ENCODE measurements around the gene TMEM247. TPM values are rescaled to one million over a fixed set of nuclear protein-coding genes. Genes with fewer than 3 reads are reported as not detected.

TMEM247 gene
- total RNA-seq, 2 donors from 2014 or later: not detected

DNA sequence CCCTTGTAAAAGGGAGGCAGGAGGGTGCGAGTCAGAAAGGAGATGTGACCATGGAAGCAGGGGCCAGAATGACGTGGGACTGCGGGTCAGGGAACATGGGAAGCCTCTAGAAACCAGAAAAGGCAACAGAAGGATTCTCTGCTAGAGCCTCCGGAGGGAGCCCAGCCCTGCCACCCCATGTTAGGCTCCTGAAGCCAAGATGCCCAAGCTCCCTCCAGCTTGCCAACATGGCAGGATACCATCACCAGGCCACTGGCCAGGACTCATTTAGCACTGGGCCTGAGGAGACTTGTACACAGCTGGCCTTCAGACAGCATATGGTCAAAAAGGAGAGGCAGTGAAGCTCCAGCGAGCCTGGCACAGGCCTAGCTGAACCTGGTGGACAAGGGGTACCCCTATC lies 5.6 kb downstream of the TMEM247 start:
- peaks cover 28% of the 10 kb centered on the region for H3K27me3 Mint-ChIP-seq
- ATAC-seq (no peak), DNase-seq (no peak)
- H3K36me3 Mint-ChIP-seq (ENCODE audit: low read depth): no peaks in the 10 kb centered on the region
- no peak overlapping the region for H3K27ac Mint-ChIP-seq
- H3K9me3 ChIP-seq (ENCODE audit: control insufficient read depth, low read length, poor library complexity, severe bottlenecking): no peaks in the 10 kb centered on the region
- no peaks in the 10 kb centered on the region for H3K4me1 Mint-ChIP-seq
- H3K4me3 Mint-ChIP-seq: no peak overlapping the region

DNA sequence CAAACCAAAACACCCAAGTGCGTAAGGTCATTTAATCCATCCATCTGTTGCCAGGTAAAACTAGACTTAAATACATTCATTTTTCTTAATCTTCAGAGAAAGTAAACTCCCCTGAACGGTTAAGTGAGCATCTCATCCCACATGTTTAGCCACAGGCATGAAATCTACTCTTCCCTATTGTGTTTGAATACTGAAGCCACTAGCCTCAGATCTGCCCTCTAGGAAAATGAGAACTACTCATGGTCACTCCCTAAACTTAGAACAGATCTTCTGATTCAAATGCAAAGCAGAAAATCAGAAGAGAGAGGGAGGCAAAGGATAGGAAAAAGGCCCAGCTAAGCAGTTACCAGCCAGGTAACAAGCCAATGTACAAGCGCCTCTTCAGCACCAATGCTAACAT lies 7.1 kb downstream of the TMEM247 start:
- Mint-ChIP-seq H3K27me3 (peaks cover 28% of the 10 kb centered on the region), H3K4me1 (no peaks in the 10 kb centered on the region), H3K27ac (no peak overlapping the region), H3K36me3 (ENCODE audit: low read depth) (no peaks in the 10 kb centered on the region), H3K4me3 (no peak overlapping the region)
- no peaks in the 10 kb centered on the region for H3K9me3 ChIP-seq (ENCODE audit: control insufficient read depth, low read length, poor library complexity, severe bottlenecking)
- no peak for ATAC-seq
- DNase-seq: no peak

DNA sequence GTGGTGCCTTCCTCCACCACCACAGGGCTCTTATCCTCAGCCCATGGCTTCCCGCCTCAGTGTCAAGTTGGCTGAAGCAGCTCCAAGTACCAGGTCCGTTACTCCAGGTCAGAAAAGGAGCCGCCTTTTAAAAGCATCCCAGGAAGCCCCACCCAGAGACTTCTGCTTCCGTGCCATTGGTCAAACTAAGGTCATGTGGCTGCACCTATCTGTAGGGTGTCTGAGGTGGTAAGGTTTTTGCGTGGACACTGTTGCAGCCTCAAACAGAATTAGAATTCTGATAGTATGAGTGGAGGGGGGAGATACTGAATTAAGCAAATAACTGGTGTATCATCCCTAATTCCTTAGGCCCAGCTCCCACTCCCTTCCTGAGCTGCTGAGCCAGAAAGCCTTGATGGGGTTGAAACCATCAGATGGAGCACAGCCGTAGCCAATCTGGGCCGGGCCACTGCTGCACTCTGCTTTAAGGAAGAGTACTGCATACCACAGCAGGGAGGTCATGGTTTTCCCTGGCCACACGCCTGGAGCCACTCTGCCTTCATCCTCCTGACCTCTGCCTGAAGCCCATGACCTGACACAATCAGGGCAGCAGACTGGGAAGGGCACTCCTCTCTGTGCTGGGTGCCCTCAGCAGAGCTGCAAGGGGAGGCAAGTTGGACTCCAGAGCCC lies 8.4 kb downstream of the TMEM247 start:
- ATAC-seq: no peak
- H3K27ac Mint-ChIP-seq: no peak overlapping the region
- peaks cover 34% of the 10 kb centered on the region for H3K27me3 Mint-ChIP-seq
- H3K4me3 Mint-ChIP-seq: no peak overlapping the region
- H3K9me3 ChIP-seq (ENCODE audit: control insufficient read depth, low read length, poor library complexity, severe bottlenecking): no peaks in the 10 kb centered on the region
- H3K36me3 Mint-ChIP-seq (ENCODE audit: low read depth): no peaks in the 10 kb centered on the region
- H3K4me1 Mint-ChIP-seq: no peaks in the 10 kb centered on the region
- no peak for DNase-seq

DNA sequence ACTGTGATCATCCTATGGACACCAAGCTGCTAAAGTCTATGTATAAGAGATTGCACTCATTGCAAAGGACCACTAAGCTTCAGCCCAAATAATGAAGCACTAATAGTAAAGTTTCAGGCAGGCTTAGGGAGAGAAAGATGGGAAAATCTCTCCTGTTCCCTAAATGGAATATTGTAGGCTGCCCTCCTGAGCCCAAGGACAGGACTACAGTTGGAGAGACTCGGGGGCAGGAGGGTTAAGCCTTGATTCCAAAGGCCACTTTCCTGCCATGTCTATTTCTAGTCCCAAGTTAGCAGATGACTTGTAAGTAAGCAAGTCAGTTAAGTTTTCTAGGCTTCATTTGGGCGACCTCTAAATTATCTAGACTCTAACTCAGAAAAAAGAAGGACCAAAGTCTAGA lies 9.0 kb downstream of the TMEM247 start:
- ATAC-seq (no peak), DNase-seq (no peak)
- Mint-ChIP-seq H3K4me1 (peaks cover under 1% of the 10 kb centered on the region), H3K27ac (no peak overlapping the region), H3K4me3 (no peak overlapping the region), H3K27me3 (peaks cover 35% of the 10 kb centered on the region), H3K36me3 (ENCODE audit: low read depth) (no peaks in the 10 kb centered on the region)
- no peaks in the 10 kb centered on the region for H3K9me3 ChIP-seq (ENCODE audit: control insufficient read depth, low read length, poor library complexity, severe bottlenecking)

DNA sequence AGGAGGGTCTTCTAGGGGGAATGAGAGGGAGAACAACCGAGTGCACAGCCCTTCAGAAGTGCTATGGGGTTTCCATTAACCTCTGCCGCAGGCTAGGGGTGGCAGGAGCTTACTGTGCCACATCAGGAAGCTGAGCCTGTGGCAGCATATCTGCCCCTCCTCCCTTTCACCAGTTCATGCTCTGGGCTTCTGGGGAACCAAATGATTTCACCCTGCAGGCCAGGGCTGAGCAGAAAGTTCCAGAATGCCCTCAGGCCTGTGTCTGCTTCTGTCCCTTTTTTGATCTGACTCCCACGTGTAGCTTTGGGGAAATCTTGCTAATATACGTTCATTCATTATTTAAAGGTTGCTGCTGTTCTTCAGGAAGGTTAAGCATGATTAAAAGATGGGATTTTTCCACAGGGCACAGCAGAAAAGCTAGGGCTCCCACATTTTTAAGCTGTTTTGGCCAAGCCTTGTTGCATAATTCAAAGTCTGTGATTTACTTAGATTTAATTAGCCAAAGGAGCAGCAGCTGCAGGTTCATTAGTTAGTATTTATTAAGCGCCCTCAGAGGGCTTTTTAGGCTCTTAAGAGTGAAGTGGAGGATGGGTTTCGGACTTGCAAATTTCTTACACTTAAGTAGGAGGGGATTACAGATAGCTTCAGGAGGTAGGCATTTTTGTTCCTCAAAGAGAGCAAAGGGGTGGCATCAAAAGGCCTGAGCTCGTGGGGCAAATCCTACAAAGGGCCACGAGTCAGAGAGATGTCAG lies 10.2 kb downstream of the TMEM247 start:
- Mint-ChIP-seq H3K27me3 (peaks cover 31% of the 10 kb centered on the region), H3K4me3 (no peak overlapping the region), H3K4me1 (peaks cover 3% of the 10 kb centered on the region), H3K36me3 (ENCODE audit: low read depth) (no peaks in the 10 kb centered on the region), H3K27ac (peak overlapping the region; percentile 24)
- no peak for DNase-seq
- H3K9me3 ChIP-seq (ENCODE audit: control insufficient read depth, low read length, poor library complexity, severe bottlenecking): no peaks in the 10 kb centered on the region
- no peak for ATAC-seq

DNA sequence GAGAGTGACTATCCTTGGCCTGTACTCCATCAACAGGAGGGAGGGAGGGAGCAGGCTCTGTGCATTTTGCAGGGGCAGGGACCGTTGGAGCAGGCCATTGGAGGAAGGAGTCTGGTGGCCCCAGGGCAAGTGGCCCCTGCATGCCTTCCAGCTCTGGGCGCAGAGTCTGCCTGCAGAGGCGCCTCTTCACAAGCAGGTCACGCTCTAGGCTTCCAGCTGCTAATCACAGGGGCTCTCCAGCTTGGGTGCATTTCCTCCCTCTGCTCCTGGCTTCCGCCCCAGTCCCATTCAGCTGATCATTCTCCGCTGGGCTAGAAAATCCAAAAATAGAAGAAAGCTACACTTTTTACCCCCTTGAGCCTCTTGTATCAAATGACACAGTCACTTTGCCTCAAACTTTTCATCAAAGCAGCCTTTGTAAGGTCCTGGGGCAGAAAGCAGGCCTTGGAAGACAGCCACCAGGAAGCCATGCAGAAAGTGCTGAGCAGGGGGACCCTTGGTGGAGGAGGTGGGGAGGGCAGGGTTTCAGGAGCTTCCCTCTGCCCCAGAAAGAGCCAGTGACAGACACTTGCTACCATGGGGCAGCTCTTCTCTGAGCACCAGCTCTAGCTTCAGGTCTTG lies 11.3 kb downstream of the TMEM247 start:
- DNase-seq: no peak
- no peak overlapping the region for H3K4me3 Mint-ChIP-seq
- H3K27ac Mint-ChIP-seq: no peak overlapping the region
- no peaks in the 10 kb centered on the region for H3K36me3 Mint-ChIP-seq (ENCODE audit: low read depth)
- H3K27me3 Mint-ChIP-seq: peaks cover 25% of the 10 kb centered on the region
- H3K4me1 Mint-ChIP-seq: peaks cover 3% of the 10 kb centered on the region
- H3K9me3 ChIP-seq (ENCODE audit: control insufficient read depth, low read length, poor library complexity, severe bottlenecking): no peaks in the 10 kb centered on the region
- peak; percentile 41 for ATAC-seq

DNA sequence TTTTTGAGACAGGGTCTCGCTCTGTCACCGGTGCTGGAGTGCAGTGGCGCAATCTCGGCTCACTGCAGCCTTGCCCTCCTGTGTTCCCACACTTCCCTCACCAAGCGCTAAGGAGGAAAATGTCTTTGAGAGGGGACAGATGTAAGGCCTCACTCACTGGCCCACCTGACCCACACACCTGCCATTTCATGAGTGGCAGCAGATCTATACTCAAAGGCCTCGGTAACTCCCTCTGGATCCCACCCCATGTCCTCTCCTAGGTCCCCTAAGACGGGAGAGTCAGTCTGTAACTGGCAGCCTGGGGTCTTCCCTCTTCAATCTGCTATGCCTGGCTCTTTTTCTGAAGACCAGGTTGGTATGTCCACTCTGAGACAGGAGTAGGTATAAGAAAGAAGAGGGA lies 12.9 kb downstream of the TMEM247 start:
- H3K4me1 Mint-ChIP-seq: peaks cover 3% of the 10 kb centered on the region
- peak overlapping the region; percentile 56 for H3K27ac Mint-ChIP-seq
- H3K4me3 Mint-ChIP-seq: no peak overlapping the region
- DNase-seq: no peak
- no peaks in the 10 kb centered on the region for H3K9me3 ChIP-seq (ENCODE audit: control insufficient read depth, low read length, poor library complexity, severe bottlenecking)
- peaks cover 11% of the 10 kb centered on the region for H3K27me3 Mint-ChIP-seq
- no peak for ATAC-seq
- H3K36me3 Mint-ChIP-seq (ENCODE audit: low read depth): no peaks in the 10 kb centered on the region

DNA sequence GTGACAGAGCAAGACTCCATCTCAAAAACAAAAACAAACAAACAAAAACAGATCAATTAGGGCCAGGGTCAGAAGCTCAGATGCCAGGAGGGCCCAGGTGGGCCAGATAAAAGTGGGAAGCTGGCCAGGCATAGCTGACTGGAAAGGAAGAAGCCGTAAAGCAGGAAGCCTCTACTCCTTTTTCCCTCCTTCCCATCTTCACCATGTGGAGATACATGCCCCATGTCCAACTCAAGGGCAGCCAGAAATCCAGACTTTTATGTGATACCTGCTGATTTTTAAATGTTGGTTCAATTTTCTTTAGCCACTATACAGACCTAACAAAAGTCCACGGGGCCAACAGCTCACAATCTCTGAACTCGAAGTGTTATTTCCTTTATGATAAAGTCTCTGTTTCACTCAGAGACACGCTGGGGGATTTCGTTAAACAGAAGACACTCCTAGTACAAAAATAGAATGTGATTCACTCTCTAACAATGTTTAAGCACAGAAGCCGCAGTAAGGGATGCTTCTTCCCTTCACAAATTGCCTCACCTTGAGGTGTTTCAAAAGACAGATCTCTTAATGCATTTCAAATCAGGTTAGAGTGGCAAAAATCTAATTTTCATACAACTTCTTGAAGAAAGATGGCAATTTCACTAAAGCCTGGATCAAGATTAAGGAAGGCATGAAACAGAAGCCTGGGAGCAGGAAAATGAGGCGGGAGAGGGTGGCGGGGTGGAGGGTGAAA lies 14.0 kb downstream of the TMEM247 start:
- no peak for ATAC-seq
- no peak overlapping the region for H3K27ac Mint-ChIP-seq
- H3K4me3 Mint-ChIP-seq: no peak overlapping the region

DNA sequence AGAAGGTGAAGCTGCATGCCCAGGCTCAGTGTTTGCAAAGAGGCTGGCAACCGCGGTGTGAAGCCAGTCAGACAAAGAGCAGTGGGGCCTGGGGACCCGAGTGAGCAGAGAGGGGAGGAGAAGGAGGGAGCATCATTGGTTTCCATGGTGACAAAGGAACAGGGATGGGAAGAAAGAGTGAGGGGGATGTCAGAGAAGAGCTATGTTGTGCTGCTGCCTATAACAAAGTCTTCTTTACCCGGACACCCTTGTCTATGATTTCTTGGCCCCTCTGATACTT lies 14.5 kb downstream of the TMEM247 start:
- no peaks in the 10 kb centered on the region for H3K9me3 ChIP-seq (ENCODE audit: control insufficient read depth, low read length, poor library complexity, severe bottlenecking)
- H3K27ac Mint-ChIP-seq: no peak overlapping the region
- DNase-seq (no peak), ATAC-seq (no peak)
- H3K4me3 Mint-ChIP-seq: no peak overlapping the region
- H3K4me1 Mint-ChIP-seq: peaks cover 6% of the 10 kb centered on the region
- H3K36me3 Mint-ChIP-seq (ENCODE audit: low read depth): no peaks in the 10 kb centered on the region
- H3K27me3 Mint-ChIP-seq: peaks cover 23% of the 10 kb centered on the region

More for the DNA sequence above, 14.0 kb downstream of the TMEM247 start:
- Mint-ChIP-seq H3K36me3 (ENCODE audit: low read depth) (no peaks in the 10 kb centered on the region), H3K27me3 (peaks cover 18% of the 10 kb centered on the region), H3K4me1 (peaks cover 6% of the 10 kb centered on the region)
- no peaks in the 10 kb centered on the region for H3K9me3 ChIP-seq (ENCODE audit: control insufficient read depth, low read length, poor library complexity, severe bottlenecking)
- DNase-seq: no peak

DNA sequence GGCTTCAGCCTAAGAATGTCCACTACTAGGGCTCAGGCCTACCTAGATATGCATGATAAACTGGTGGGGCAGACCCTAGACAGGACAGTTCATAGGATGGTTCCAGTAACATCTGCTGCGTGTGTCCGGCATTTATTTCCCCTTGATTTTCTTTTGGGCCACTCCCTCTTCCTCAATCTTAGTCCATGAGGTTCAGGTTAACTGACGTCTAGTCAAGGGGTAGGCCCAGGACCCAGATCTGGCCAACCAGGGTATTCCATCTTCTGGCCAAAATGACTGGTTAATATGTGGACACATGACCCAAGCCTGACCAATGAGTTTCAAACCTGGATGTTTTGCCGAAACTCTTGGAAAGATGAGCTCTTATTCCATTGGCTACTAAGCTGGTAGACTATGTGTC lies 15.2 kb downstream of the TMEM247 start:
- Mint-ChIP-seq H3K27me3 (peaks cover 23% of the 10 kb centered on the region), H3K27ac (no peak overlapping the region), H3K4me3 (no peak overlapping the region), H3K36me3 (ENCODE audit: low read depth) (no peaks in the 10 kb centered on the region), H3K4me1 (peaks cover 7% of the 10 kb centered on the region)
- H3K9me3 ChIP-seq (ENCODE audit: control insufficient read depth, low read length, poor library complexity, severe bottlenecking): no peaks in the 10 kb centered on the region
- ATAC-seq (no peak), DNase-seq (no peak)

DNA sequence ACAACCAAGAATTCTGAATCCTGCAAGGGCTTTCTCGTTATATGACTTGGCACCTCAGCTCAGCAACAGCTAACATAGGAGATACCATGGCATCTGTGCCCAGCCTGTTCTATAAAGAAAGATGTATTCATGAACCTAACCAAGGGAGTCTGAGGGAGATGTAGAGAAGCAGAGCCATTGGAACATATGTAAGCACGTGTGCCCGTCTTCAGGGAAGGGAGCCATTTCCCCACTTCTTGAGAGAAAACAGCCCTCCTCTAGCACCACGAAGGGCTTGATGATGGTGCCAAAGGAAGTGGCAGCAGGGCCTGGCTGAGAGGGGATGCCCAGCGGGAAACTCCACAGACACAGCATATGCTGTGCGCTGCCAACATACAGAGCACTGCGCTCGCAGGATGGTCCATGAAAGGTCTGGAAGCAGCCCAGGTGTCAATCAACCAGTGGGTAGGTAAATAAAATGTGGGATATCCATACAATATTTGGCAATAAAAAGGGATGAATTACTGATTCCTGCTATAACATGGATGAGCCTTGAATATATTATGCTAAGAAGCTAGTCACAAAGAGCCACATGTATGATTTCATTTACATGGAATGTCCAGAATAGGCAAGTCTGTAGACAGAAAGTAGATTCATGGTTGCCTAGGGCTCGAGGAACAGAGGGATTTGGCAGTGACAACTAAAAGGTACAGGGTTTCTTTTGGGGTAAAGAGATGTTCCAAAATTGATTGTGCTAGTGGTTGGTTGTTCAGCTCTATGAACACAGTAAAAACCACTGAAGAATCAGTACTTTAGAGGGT lies 16.1 kb downstream of the TMEM247 start:
- no peaks in the 10 kb centered on the region for H3K9me3 ChIP-seq (ENCODE audit: control insufficient read depth, low read length, poor library complexity, severe bottlenecking)
- Mint-ChIP-seq H3K36me3 (ENCODE audit: low read depth) (peaks cover 3% of the 10 kb centered on the region), H3K27me3 (peaks cover 23% of the 10 kb centered on the region), H3K4me3 (no peak overlapping the region), H3K4me1 (peaks cover 16% of the 10 kb centered on the region), H3K27ac (no peak overlapping the region)
- ATAC-seq: no peak
- DNase-seq: no peak

DNA sequence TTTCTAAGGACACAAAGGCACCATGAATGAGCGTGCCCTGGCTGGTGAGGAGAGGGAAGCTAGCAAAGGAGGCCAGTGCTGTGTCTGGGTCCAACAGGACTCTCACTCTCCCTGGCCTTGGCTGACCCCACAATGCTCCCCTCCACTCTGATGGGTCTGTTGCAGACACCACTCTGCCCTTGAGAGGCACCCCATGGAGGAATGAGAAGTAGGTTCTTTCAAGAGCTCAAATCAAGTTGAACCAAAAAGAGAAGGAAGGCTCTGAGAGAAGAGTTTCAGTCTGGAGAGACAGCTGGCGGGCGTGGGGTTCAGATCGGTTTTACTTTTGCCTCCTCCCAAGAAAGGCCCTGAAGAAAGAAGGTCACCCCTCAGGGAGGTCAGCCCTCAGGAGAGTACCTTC lies 18.4 kb downstream of the TMEM247 start:
- Mint-ChIP-seq H3K27me3 (peaks cover 17% of the 10 kb centered on the region), H3K27ac (no peak overlapping the region), H3K4me3 (no peak overlapping the region), H3K36me3 (ENCODE audit: low read depth) (peaks cover 3% of the 10 kb centered on the region), H3K4me1 (peaks cover 16% of the 10 kb centered on the region)
- no peaks in the 10 kb centered on the region for H3K9me3 ChIP-seq (ENCODE audit: control insufficient read depth, low read length, poor library complexity, severe bottlenecking)
- no peak for DNase-seq
- ATAC-seq: no peak

DNA sequence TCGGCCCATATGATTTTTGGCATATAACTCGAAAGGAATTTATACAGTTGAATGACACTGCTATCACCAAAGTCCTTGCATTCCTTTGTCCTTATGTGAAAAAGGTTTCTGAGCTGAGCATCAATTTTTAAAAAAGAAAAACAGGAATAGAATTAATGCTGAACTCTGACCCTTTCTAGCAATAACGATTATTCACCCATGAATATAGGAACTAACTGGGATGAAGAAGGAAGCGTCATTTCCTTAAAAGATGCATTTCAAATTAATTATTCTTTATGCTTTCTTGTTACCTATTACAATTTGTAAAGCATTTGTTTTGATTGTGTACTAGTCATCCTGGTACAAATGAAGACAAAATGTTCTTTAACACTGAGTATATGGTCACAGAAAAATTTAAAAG lies 19.3 kb downstream of the TMEM247 start:
- Mint-ChIP-seq H3K4me1 (peaks cover 13% of the 10 kb centered on the region), H3K27me3 (peaks cover 13% of the 10 kb centered on the region), H3K36me3 (ENCODE audit: low read depth) (peaks cover 3% of the 10 kb centered on the region), H3K4me3 (peak overlapping the region; percentile 19), H3K27ac (peak overlapping the region; percentile 98)
- ATAC-seq (no peak), DNase-seq (no peak)
- no peaks in the 10 kb centered on the region for H3K9me3 ChIP-seq (ENCODE audit: control insufficient read depth, low read length, poor library complexity, severe bottlenecking)
